ENCODE measurements around the gene FBLIM1.
"Not testable (repeated sequence)": the region's sequence is repeated elsewhere in the genome, so short reads cannot be mapped to it uniquely, and the experiment has no call there.

DNA sequence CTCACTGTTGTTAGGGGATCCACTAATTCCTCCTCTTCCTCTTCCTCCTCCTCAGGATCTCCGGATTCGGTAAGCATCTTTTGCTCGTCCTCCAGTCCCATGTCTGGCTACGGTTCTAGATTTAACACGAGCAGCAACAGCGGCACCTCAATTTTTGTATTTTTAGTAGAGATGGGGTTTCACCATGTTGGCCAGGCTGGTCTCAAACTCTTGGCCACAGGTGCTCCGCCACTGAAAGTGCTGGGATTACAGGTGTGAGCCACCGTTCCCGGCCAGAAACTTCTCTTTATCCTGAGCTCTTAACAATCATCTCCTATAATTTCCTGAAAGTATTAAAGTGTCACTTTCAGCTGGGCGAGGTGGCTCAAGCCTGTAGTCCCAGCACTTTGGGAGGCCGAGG, 49.0 kb downstream of the FBLIM1 start, which contains the start of gene UQCRHL:
- TF ChIP-seq, protein P1, sequence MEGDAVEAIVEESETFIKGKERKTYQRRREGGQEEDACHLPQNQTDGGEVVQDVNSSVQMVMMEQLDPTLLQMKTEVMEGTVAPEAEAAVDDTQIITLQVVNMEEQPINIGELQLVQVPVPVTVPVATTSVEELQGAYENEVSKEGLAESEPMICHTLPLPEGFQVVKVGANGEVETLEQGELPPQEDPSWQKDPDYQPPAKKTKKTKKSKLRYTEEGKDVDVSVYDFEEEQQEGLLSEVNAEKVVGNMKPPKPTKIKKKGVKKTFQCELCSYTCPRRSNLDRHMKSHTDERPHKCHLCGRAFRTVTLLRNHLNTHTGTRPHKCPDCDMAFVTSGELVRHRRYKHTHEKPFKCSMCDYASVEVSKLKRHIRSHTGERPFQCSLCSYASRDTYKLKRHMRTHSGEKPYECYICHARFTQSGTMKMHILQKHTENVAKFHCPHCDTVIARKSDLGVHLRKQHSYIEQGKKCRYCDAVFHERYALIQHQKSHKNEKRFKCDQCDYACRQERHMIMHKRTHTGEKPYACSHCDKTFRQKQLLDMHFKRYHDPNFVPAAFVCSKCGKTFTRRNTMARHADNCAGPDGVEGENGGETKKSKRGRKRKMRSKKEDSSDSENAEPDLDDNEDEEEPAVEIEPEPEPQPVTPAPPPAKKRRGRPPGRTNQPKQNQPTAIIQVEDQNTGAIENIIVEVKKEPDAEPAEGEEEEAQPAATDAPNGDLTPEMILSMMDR (IDR thresholded peaks at IDR 0.05): not testable (repeated sequence)
- TF ChIP-seq POLR2A (IDR thresholded peaks at IDR 0.05): not testable (repeated sequence)
